ENCODE data around the gene TMCO6.

TMCO6 gene

DNA sequence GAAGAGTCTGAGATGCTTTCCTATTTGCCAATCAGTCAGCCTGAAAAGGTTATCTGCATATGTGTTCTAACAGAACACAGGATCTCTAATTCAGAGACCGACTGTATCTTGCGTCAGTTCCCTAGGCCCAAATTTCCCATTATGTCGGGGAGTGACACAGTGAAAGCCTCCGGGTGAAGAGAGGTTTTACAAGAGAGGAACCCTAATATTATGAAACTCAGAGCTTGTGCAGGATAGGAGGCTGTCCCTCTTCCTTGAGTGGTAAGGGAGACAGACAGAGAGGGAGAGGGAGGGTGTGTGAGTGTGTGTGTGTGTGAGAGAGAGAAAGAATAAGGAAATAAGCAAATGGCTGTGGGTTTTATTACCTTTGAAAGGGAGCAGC lies 8.2 kb upstream of the TMCO6 start:
- TF ChIP-seq, protein P1, sequence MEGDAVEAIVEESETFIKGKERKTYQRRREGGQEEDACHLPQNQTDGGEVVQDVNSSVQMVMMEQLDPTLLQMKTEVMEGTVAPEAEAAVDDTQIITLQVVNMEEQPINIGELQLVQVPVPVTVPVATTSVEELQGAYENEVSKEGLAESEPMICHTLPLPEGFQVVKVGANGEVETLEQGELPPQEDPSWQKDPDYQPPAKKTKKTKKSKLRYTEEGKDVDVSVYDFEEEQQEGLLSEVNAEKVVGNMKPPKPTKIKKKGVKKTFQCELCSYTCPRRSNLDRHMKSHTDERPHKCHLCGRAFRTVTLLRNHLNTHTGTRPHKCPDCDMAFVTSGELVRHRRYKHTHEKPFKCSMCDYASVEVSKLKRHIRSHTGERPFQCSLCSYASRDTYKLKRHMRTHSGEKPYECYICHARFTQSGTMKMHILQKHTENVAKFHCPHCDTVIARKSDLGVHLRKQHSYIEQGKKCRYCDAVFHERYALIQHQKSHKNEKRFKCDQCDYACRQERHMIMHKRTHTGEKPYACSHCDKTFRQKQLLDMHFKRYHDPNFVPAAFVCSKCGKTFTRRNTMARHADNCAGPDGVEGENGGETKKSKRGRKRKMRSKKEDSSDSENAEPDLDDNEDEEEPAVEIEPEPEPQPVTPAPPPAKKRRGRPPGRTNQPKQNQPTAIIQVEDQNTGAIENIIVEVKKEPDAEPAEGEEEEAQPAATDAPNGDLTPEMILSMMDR (IDR thresholded peaks at IDR 0.05; ENCODE audit: insufficient read depth, low read depth, low read length, missing control alignments), result no peak
- DNase-seq (ENCODE audit: low read depth), result no peak
- no peak overlapping the region for H3K4me3 ChIP-seq (ENCODE audit: low read depth, low read length)

DNA sequence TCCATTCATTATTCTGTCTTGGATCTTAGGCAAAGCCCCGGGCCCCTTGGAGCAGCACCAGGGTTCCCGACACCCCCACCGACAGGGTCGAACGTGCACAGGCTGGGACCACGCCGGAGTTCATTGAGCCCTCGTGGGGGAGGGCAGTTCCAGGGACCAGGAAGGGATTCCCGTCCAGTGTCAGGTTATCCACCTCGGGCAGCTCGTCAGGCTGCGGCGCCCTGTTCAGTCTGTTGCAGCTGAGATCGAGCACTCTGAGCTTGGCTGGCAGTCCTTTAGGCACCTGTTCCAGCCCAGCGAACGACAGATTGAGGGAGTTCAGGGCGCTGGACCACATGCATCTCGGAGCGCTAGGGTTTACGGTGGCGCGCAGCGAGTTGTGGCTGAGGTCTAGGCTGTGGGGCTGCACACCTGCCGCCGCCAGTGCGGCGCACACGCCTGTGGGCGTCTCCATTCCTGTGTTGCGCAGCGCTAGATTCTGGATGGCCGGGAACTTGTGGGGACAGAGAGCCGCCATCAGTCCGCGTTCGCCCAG lies 7.4 kb upstream of the TMCO6 start:
- TF ChIP-seq, protein P1 (IDR thresholded peaks at IDR 0.05; ENCODE audit: insufficient read depth, low read depth, low read length, missing control alignments), result no peak
- H3K4me3 ChIP-seq (ENCODE audit: low read depth, low read length), result peak overlapping the region; percentile 48
- no peak for DNase-seq (ENCODE audit: low read depth)

DNA sequence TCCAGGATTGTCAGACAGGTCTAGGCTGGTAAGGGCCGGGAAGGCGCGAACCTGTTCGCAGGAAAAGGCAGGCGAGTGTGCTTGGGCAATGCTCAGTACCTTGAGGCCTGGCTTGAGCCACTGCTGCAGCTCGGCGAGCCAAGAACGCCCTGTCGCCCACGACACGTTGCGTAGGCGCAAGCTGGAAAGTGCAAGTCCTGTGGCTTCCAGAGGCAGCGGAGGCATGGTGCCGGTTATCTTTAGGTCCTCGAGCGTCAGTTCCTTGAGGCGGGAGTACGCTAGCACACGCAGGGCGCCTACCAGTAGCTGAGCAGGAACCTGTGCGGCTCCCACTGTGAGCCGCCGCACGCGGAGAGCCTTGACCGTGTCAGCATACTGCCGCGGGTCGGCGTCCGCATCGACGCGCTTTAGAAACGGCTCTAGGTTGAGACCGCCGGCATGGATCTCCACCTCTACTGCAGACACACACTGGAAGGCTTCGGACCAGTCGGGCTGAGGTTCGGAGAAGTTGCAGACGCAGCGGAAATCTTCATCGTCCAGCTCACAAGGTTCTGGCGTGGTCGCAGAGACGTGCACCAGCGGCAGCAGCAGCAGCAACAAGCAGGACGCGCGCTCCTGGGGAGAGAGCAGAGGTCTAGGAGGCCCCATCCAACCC lies 6.8 kb upstream of the TMCO6 start:
- DNase-seq (ENCODE audit: low read depth), result peak; percentile 69
- H3K4me3 ChIP-seq (ENCODE audit: low read depth, low read length), result peak overlapping the region; percentile 48
- TF ChIP-seq, protein P1 (IDR thresholded peaks at IDR 0.05; ENCODE audit: insufficient read depth, low read depth, low read length, missing control alignments), result no peak

DNA sequence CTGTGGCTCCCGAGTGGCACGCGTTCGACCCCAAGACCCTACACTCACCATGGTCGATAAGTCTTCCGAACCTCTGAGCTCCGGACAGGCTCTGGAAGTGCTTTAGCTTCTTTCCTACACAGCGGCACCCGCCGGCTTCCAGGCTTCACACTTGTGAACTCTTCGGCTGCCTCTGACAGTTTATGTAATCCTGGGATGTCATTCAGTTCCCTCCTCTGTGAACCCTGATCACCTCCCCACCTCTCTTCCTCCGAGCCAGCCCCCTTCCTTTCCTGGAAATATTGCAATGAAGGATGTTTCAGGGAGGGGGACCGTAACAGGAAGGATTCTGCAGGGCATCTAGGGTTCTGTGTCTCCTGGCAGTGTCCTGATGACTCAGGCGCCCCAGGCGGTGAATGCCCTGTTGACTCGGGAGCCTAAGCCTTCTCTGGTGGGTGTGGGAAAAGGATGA lies 6.2 kb upstream of the TMCO6 start, which contains the start of gene CD14:
CD14 (minus strand) TSS at position 155 of the 451 bp plus-strand sequence; CDS start at position 51, 104 bp downstream.
- TF ChIP-seq, protein P1 (IDR thresholded peaks at IDR 0.05; ENCODE audit: insufficient read depth, low read depth, low read length, missing control alignments), result no peak
- peak within 1 kb of the TSS; percentile 48 for H3K4me3 ChIP-seq (ENCODE audit: low read depth, low read length)
- no peak for DNase-seq (ENCODE audit: low read depth)

DNA sequence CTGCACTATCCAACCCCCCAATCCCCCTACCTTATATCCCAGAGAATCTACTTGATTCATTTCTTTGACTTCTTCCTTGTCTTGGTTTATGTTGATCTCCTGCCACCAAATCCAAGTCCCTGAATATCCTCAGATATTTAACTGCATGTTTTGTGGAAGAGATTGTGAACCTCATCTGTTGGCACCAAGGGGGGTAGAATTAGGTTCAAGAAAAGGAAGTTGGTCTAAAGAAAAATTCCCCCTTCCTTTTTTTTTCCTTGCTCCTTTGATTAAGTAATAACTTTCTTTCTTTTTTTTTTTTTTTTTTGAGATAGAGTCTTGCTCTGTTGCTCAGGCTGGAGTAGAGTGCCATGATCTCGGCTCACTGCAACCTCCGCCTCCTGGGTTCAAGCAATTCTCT lies 5.8 kb upstream of the TMCO6 start:
- DNase-seq (ENCODE audit: low read depth), result no peak
- no peak overlapping the region for H3K4me3 ChIP-seq (ENCODE audit: low read depth, low read length)
- TF ChIP-seq, protein P1 (IDR thresholded peaks at IDR 0.05; ENCODE audit: insufficient read depth, low read depth, low read length, missing control alignments), result no peak

DNA sequence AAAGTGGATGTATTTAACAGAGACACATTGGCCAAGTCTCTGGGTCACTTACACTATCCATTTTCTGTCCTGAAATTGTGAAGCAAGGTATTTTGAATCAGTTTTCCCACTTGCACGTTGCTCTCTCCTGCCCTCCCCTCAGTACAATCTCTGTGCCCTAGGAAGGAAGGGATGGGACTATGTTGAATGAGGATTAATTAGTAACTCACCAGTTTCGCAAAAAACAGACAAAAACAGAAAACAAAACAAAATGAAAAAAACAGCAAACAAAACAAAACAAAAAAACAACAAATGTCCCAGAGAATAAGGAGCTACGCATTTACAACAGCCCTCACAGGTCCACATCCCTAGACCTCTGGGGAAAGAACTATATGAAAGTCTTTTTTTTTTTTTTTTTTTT lies 5.1 kb upstream of the TMCO6 start:
- no peak for DNase-seq (ENCODE audit: low read depth)
- no peak overlapping the region for H3K4me3 ChIP-seq (ENCODE audit: low read depth, low read length)
- TF ChIP-seq, protein P1 (IDR thresholded peaks at IDR 0.05; ENCODE audit: insufficient read depth, low read depth, low read length, missing control alignments), result no peak

Measured in GM12865 (cell line).